SK-N-SH (cell line): ENCODE measurements around the gene PRIMPOL. TPM values are rescaled to one million over a fixed set of nuclear protein-coding genes. Genes with fewer than 3 reads are reported as not detected.

ENCODE experiments used
- CTCF ChIA-PET: fragments of 300-600, 350-600 bp; formaldehyde crosslinking; extraction: SDS; loops from one replicate; lab custom pipeline; 2021; lab: Yijun Ruan, JAX
- POLR2A ChIA-PET: fragments of 350-600 bp; sonication (Branson Sonifier 250); formaldehyde crosslinking; extraction: SDS; loops from one replicate; lab custom pipeline; 2020; ENCODE audit warnings: antibody characterized with exemption, inconsistent platforms; lab: Yijun Ruan, JAX
- DNase-seq: peaks from one replicate; pipeline ENCODE4 v3.0.0; 2012
- H2AFZ ChIP-seq: fragments of 200-600 bp; sonication (generic); 2 replicates; pipeline ENCODE4 v1.8.1; 2016; ENCODE audit warnings: antibody characterized with exemption, mild to moderate bottlenecking, low read depth
- H3F3A ChIP-seq: fragments of 200-600 bp; sonication (generic); replicated peaks from 2 replicates; pipeline ENCODE3; 2016; ENCODE audit warnings: antibody characterized with exemption, mild to moderate bottlenecking; ENCODE audit not compliant: insufficient read depth
- H3K27ac ChIP-seq, 2 experiments: fragments of 200-500 bp in 1 of 2; fragments of 200-600 bp in 1 of 2; sonication (Bioruptor generic) in 1 of 2; sonication (generic), shearing (Covaris generic) in 1 of 2; 2 replicates each; pipeline versions ENCODE4 v1.5.1 to v1.6.1; 2014 to 2016; ENCODE audit warnings: low read depth in 2 of 2, inconsistent platforms in 1 of 2, low read length in 1 of 2, mild to moderate bottlenecking in 1 of 2, mixed read lengths in 1 of 2
- H3K27me3 ChIP-seq: fragments of 200-600 bp; sonication (generic), shearing (Covaris generic); 2 replicates; pipeline ENCODE4 v1.6.1; 2016; ENCODE audit warnings: mixed run types; ENCODE audit not compliant: insufficient read depth
- H3K36me3 ChIP-seq, 2 experiments: fragments of 200-500 bp in 1 of 2; fragments of 200-600 bp in 1 of 2; sonication (Bioruptor generic) in 1 of 2; sonication (generic) in 1 of 2; replicated peaks in 1 of 2; 2 replicates each; pipeline versions ENCODE3 to v1.5.1; 2014 to 2016; ENCODE audit warnings: low read length in 1 of 2, mild to moderate bottlenecking in 1 of 2; ENCODE audit not compliant: insufficient read depth in 2 of 2, control insufficient read depth in 1 of 2
- H3K4me1 ChIP-seq, 2 experiments: fragments of 200-500 bp in 1 of 2; fragments of 200-600 bp in 1 of 2; sonication (Bioruptor generic) in 1 of 2; sonication (generic), shearing (Covaris generic) in 1 of 2; 2 replicates each; pipeline versions ENCODE4 v1.5.1 to v1.6.1; 2014 to 2016; ENCODE audit warnings: low read depth in 1 of 2, low read length in 1 of 2, mixed run types in 1 of 2; ENCODE audit not compliant: insufficient read depth in 2 of 2, control insufficient read depth in 1 of 2
- H3K4me2 ChIP-seq: fragments of 200-600 bp; sonication (generic), shearing (Covaris generic); 2 replicates; pipeline ENCODE4 v1.6.1; 2017; ENCODE audit warnings: mixed run types
- H3K4me3 ChIP-seq, 2 experiments: fragments of 200-500 bp in 1 of 2; fragments of 200-600 bp in 1 of 2; sonication (Bioruptor generic) in 1 of 2; sonication (generic), shearing (Covaris generic) in 1 of 2; 2 replicates each; pipeline versions ENCODE4 v1.5.1 to v1.8.1; 2014 to 2016; ENCODE audit warnings: low read depth in 2 of 2, inconsistent platforms in 1 of 2, low read length in 1 of 2, mild to moderate bottlenecking in 1 of 2, mixed read lengths in 1 of 2, moderate library complexity in 1 of 2
- H3K79me2 ChIP-seq: fragments of 200-600 bp; sonication (generic); 2 replicates; pipeline ENCODE4 v1.8.1; 2017; ENCODE audit warnings: mild to moderate bottlenecking; ENCODE audit not compliant: insufficient read depth
- H3K9ac ChIP-seq: fragments of 200-600 bp; sonication (generic); 2 replicates; pipeline ENCODE4 v1.6.1; 2017; ENCODE audit warnings: mixed run types
- H3K9me2 ChIP-seq: fragments of 200-600 bp; sonication (generic); 2 replicates; pipeline ENCODE4 v1.6.1; 2017; ENCODE audit warnings: mixed run types
- H3K9me3 ChIP-seq: fragments of 200-600 bp; sonication (generic); 2 replicates; pipeline ENCODE4 v1.6.1; 2017; ENCODE audit warnings: mixed run types, mild to moderate bottlenecking, moderate library complexity
- H4K20me1 ChIP-seq: fragments of 200-600 bp; sonication (generic); 2 replicates; pipeline ENCODE4 v1.6.1; 2017; ENCODE audit warnings: mild to moderate bottlenecking, mixed run types; ENCODE audit not compliant: insufficient read depth
- CHD2 ChIP-seq: fragments of 150-350 bp; IDR thresholded peaks from 2 replicates; pipeline ENCODE4 v1.6.1; 2018; ENCODE audit warnings: low read length; ENCODE audit not compliant: partially characterized antibody
- EZH2phosphoT487 ChIP-seq: fragments of 200-600 bp; sonication (generic); IDR thresholded peaks from 2 replicates; pipeline ENCODE4 v1.6.1; 2017; ENCODE audit warnings: low read depth, mixed run types, mild to moderate bottlenecking, antibody characterized with exemption, moderate library complexity, borderline replicate concordance
- FOSL2 ChIP-seq: IDR thresholded peaks from 2 replicates; pipeline ENCODE4 v1.4.0; 2012; ENCODE audit warnings: low read depth, mild to moderate bottlenecking, moderate library complexity, borderline replicate concordance
- FOXM1 ChIP-seq: IDR thresholded peaks from 2 replicates; pipeline ENCODE4 v1.4.0; 2012; ENCODE audit warnings: low read depth, mild to moderate bottlenecking
- GABPA ChIP-seq: IDR thresholded peaks from 2 replicates; pipeline ENCODE4 v1.4.0; 2012; ENCODE audit warnings: low read depth, mild to moderate bottlenecking
- SMC3 ChIP-seq: IDR thresholded peaks from 2 replicates; pipeline ENCODE4 v1.6.1; 2012; ENCODE audit warnings: low read depth, low read length, improper control_type of control experiment
- WGBS: methylation state at CpG from one replicate; pipeline ENCODE4 v1.1.6; 2017; ENCODE audit warnings: low lambda C conversion rate; 5-methylcytosine and 5-hydroxymethylcytosine counted together
- polyA plus RNA-seq, 3 experiments: library from polyadenylated mRNA; depleted of rRNA; stranded (reverse); fragments of >200 nt; gene quantifications; 2 replicates each; pipeline ENCODE4 v1.2.3, GENCODE V29; 2012

The PRIMPOL gene
- polyA plus RNA-seq, 1 of the 3 experiments (the other 2 are of a cell fraction) = 8.0 TPM

DNA sequence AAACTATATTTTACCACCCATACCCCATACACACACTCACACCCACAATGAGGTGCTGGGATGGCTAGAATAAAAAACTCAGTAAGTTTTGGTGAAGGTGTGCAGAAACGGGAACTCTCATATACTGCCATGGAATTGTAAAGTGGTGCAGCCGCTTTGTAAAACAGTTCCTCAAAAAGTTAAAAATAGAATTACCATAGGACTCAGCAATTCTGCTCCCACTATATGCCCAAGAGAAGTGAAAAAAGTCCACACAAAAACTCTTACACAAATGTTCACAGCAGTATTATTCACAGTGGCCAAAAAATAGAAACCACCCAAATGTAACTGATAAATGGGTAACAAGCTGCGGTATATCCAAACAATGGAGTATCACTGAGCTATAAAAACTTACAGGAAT is 77.9 kb downstream of the PRIMPOL start:
- H3K9me3 ChIP-seq = no peaks in the 10 kb centered on the region
- no peaks in the 10 kb centered on the region for H3K9me2 ChIP-seq
- H3K79me2 ChIP-seq = peaks cover 39% of the 10 kb centered on the region
- no peak overlapping the region for H3K4me3 ChIP-seq
- no peak overlapping the region for H3K9ac ChIP-seq
- TF ChIP-seq CHD2 (no peak), EZH2phosphoT487 (no peak)
- DNase-seq = no peak
- no peaks in the 10 kb centered on the region for H4K20me1 ChIP-seq
- no peak overlapping the region for H3K4me2 ChIP-seq
- H3K27me3 ChIP-seq = no peaks in the 10 kb centered on the region
- H3F3A ChIP-seq = peaks cover 2% of the 10 kb centered on the region
- peaks cover 36 to 39% of the 10 kb centered on the region in 2 experiments for H3K36me3 ChIP-seq
- ChIA-PET POLR2A (no interaction called here), CTCF (no interaction called here)
- 95% methylated on average over 3 of the region's 3 CpGs for WGBS
- H3K27ac ChIP-seq = no peak overlapping the region
- H2AFZ ChIP-seq = no peak overlapping the region
- H3K4me1 ChIP-seq = peaks cover 8 to 19% of the 10 kb centered on the region in 2 experiments; a peak in 2 of 4 replicates

DNA sequence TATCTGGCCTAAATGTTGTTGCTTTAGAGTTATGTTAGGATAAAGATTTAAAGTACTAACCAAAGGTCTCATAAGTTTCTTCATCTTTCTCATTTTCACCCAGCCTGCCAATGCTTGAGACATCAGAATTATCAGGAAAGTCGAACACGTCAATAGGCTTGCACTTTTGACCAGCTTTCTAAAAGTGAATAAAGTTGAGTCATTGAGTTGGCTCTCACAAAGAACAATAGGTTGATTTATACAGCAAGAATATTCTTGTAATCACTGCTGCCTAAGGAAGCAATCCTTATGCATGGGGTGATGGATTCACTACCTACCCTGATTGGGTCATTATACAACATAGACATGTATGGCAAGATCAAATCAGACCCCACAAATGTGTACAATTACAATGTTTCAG is 79.3 kb downstream of the PRIMPOL start:
- DNase-seq = no peak
- Histone ChIP-seq H3K4me1 (peaks cover 11 to 19% of the 10 kb centered on the region in 2 experiments; a peak in 2 of 4 replicates), H3K9ac (no peak overlapping the region), H3K9me2 (no peaks in the 10 kb centered on the region), H4K20me1 (no peaks in the 10 kb centered on the region), H3K27ac (peak overlapping the region in 1 of 2 experiments; percentile 27; a peak in 2 of 4 replicates), H3F3A (peaks cover 2% of the 10 kb centered on the region), H2AFZ (no peak overlapping the region), H3K9me3 (no peaks in the 10 kb centered on the region)
- WGBS = 79% methylated on average over 2 of the region's 2 CpGs
- no peak for TF ChIP-seq GABPA
- 0 out of 2 replicates have a peak, but pooled peaks have one; percentile 1 for TF ChIP-seq FOSL2
- TF ChIP-seq, all 33 proteins: peak for 1
- POLR2A ChIA-PET = no interaction called here
- peaks cover 46% of the 10 kb centered on the region for H3K79me2 ChIP-seq
- no peaks in the 10 kb centered on the region for H3K27me3 ChIP-seq
- H3K36me3 ChIP-seq = peaks cover 28 to 29% of the 10 kb centered on the region in 2 experiments
- no peak overlapping the region for H3K4me3 ChIP-seq
- peak overlapping the region; percentile 34; the same call in 1 of the 2 replicates for H3K4me2 ChIP-seq
- CTCF ChIA-PET = interaction anchor here (0.6 to 1.5 kb wide), 2 partner anchors 20 to 256 kb away, joined by 3 to 5 read pairs; no protein-coding TSS in a partner anchor

DNA sequence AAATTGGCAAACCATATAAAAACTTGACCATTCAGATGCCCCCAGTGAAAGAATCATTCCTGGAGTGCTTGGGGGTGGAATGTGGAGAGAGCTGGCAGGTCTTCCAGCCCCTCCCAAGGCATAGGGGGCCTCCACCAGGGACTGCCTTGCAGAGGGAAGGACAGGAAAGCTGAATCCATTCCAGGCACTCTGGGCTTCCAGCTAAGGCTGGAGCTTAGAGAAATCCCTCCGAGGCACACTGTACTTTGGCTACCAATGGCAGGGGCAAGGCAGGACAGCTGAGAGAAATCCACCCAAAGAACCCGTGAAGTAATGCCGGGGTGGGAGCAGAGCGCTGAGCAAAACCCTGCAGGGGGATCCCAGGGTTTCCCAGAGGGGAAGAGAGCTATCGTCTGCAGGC is 80.4 kb downstream of the PRIMPOL start:
- Histone ChIP-seq H2AFZ (peak overlapping the region; percentile 24; the same call in 1 of the 2 replicates), H3K4me2 (0 out of 2 replicates have a peak overlapping the region, but pooled peaks have one; percentile 34), H3K27me3 (no peaks in the 10 kb centered on the region), H3K9me2 (no peaks in the 10 kb centered on the region), H3F3A (peaks cover 2% of the 10 kb centered on the region), H3K4me1 (peaks cover 11 to 19% of the 10 kb centered on the region in 2 experiments; a peak in 3 of 4 replicates), H3K4me3 (no peak overlapping the region), H3K36me3 (peaks cover 18 to 22% of the 10 kb centered on the region in 2 experiments), H3K79me2 (peaks cover 46% of the 10 kb centered on the region), H3K9me3 (no peaks in the 10 kb centered on the region), H3K27ac (peak overlapping the region in 1 of 2 experiments; percentile 9; a peak in 2 of 4 replicates), H4K20me1 (no peaks in the 10 kb centered on the region), H3K9ac (no peak overlapping the region)
- ChIA-PET POLR2A (no interaction called here), CTCF (interaction anchor here (1.2 to 1.5 kb wide), 3 partner anchors 9 to 90 kb away, joined by 3 to 5 read pairs (median 3); no protein-coding TSS in a partner anchor)
- no peak for DNase-seq
- WGBS = 98% methylated on average over 4 of the region's 5 CpGs
- TF ChIP-seq FOXM1 (no peak), SMC3 (no peak)
